ENCODE measurements around the gene ANKAR. TPM values are rescaled to one million over a fixed set of nuclear protein-coding genes. Genes with fewer than 3 reads are reported as not detected.

The ANKAR gene
- total RNA-seq, 2 experiments from 2014 or later: 2.0 to 2.9 TPM

GRCh38 chr2:189659734-189660133 is 14.7 kb upstream of the ANKAR start:
- no peaks in the 10 kb centered on the region for H3K9me2 ChIP-seq (ENCODE audit: insufficient read depth, low read length)
- H3K79me2 ChIP-seq (ENCODE audit: insufficient read depth, low read depth, low read length): peaks cover 31% of the 10 kb centered on the region
- peak overlapping the region; percentile 96; the same call in 1 of the 2 replicates for H2AFZ ChIP-seq (ENCODE audit: low read length)
- intact Hi-C loops (cut with micrococcal nuclease; ENCODE audit: unreplicated experiment): loop anchor here (5.0 kb wide), 3 partner anchors 123 to 873 kb away; partner anchors contain the start of genes HIBCH, NEMP2, ORMDL1 and PMS1
- H3K4me1 ChIP-seq (ENCODE audit: insufficient read depth, low read length, poor library complexity, severe bottlenecking): peaks cover 41% of the 10 kb centered on the region
- ChIA-PET CTCF (ENCODE audit: unreplicated experiment) (no interaction called here), POLR2A (interaction anchor here (0.6 to 3.1 kb wide), 6 partner anchors 8 to 672 kb away, joined by 3 to 21 read pairs (median 4); partner anchors contain the start of gene OSGEPL1)
- H4K20me1 ChIP-seq (ENCODE audit: insufficient read depth, low read length): peaks cover 10% of the 10 kb centered on the region; the same call in 1 of the 2 replicates
- peaks cover 6% of the 10 kb centered on the region; the same call in 1 of the 2 replicates for H3K36me3 ChIP-seq (ENCODE audit: insufficient read depth, low read length)
- TF ChIP-seq EZH2phosphoT487 (IDR thresholded peaks at IDR 0.05; ENCODE audit: borderline replicate concordance, low read depth, low read length): no peak
- TF ChIP-seq, protein P1, sequence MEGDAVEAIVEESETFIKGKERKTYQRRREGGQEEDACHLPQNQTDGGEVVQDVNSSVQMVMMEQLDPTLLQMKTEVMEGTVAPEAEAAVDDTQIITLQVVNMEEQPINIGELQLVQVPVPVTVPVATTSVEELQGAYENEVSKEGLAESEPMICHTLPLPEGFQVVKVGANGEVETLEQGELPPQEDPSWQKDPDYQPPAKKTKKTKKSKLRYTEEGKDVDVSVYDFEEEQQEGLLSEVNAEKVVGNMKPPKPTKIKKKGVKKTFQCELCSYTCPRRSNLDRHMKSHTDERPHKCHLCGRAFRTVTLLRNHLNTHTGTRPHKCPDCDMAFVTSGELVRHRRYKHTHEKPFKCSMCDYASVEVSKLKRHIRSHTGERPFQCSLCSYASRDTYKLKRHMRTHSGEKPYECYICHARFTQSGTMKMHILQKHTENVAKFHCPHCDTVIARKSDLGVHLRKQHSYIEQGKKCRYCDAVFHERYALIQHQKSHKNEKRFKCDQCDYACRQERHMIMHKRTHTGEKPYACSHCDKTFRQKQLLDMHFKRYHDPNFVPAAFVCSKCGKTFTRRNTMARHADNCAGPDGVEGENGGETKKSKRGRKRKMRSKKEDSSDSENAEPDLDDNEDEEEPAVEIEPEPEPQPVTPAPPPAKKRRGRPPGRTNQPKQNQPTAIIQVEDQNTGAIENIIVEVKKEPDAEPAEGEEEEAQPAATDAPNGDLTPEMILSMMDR (conservative IDR thresholded peaks at IDR 0.05; ENCODE audit: low read length): no peak
- no peak overlapping the region for H3K27ac ChIP-seq (ENCODE audit: low read depth, low read length, poor library complexity, severe bottlenecking)
- no peaks in the 10 kb centered on the region for H3K9me3 ChIP-seq (ENCODE audit: low read length)
- H3K4me2 ChIP-seq (ENCODE audit: low read length): no peak overlapping the region
- DNase-seq (ENCODE audit: low spot score): no peak
- no TSS peak for BruUV-seq (replicated peaks)
- H3K4me3 ChIP-seq (ENCODE audit: low read depth, low read length, poor library complexity, severe bottlenecking): no peak overlapping the region

DNA sequence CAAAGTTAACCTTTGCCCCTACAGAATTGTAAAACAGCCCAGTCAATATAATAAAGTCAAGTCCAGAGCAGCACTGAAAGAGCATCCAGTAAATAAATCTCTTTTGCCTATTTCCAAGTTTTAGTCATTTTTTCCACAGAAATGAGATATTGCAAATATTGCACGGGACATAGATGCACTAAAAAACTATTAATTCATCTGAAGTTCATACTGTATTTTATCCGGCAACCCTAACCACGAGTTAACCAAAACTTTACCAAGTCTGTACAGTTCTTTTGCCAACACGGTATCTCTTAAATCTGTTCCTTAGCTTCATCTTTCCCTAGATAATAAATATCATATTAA is 13.7 kb upstream of the ANKAR start:
- H3K9me2 ChIP-seq (ENCODE audit: insufficient read depth, low read length): no peaks in the 10 kb centered on the region
- ChIA-PET POLR2A (interaction anchor here (0.6 to 3.0 kb wide), 12 partner anchors 9 to 414 kb away, joined by 3 to 16 read pairs (median 4); partner anchors contain the start of gene OSGEPL1), CTCF (ENCODE audit: unreplicated experiment) (interaction anchor here (0.6 to 1.5 kb wide), 7 partner anchors 11 to 411 kb away, joined by 3 to 4 read pairs (median 3); partner anchors contain the start of gene OSGEPL1)
- H3K4me3 ChIP-seq (ENCODE audit: low read depth, low read length, poor library complexity, severe bottlenecking): no peak overlapping the region
- no peaks in the 10 kb centered on the region for H3K9me3 ChIP-seq (ENCODE audit: low read length)
- no peak overlapping the region for H3K27ac ChIP-seq (ENCODE audit: low read depth, low read length, poor library complexity, severe bottlenecking)
- peaks cover 31% of the 10 kb centered on the region for H3K79me2 ChIP-seq (ENCODE audit: insufficient read depth, low read depth, low read length)
- peak overlapping the region; percentile 58 for H3K4me2 ChIP-seq (ENCODE audit: low read length)
- peaks cover 13% of the 10 kb centered on the region; the same call in 1 of the 2 replicates for H4K20me1 ChIP-seq (ENCODE audit: insufficient read depth, low read length)
- peak overlapping the region; percentile 96 for H2AFZ ChIP-seq (ENCODE audit: low read length)
- intact Hi-C loops (cut with micrococcal nuclease; ENCODE audit: unreplicated experiment): loop anchor here (1.0 to 5.0 kb wide), 7 partner anchors 38 to 872 kb away; partner anchors contain the start of genes HIBCH, NEMP2, ORMDL1 and OSGEPL1
- BruUV-seq (replicated peaks): no TSS peak
- TF ChIP-seq EZH2phosphoT487 (IDR thresholded peaks at IDR 0.05; ENCODE audit: borderline replicate concordance, low read depth, low read length): no peak
- TF ChIP-seq, protein P1 (conservative IDR thresholded peaks at IDR 0.05; ENCODE audit: low read length): no peak
- no peak for DNase-seq (ENCODE audit: low spot score)
- H3K4me1 ChIP-seq (ENCODE audit: insufficient read depth, low read length, poor library complexity, severe bottlenecking): peaks cover 41% of the 10 kb centered on the region
- peaks cover 13% of the 10 kb centered on the region; the same call in 1 of the 2 replicates for H3K36me3 ChIP-seq (ENCODE audit: insufficient read depth, low read length)

Data from OCI-LY7 (cell line).